ENCODE data around the gene DIP2B. TPM values are rescaled to one million over a fixed set of nuclear protein-coding genes. Genes with fewer than 3 reads are reported as not detected.

DIP2B gene
- polyA plus RNA-seq, 3 donors, result 3.5 to 12.3 (median 6.5) TPM

DNA sequence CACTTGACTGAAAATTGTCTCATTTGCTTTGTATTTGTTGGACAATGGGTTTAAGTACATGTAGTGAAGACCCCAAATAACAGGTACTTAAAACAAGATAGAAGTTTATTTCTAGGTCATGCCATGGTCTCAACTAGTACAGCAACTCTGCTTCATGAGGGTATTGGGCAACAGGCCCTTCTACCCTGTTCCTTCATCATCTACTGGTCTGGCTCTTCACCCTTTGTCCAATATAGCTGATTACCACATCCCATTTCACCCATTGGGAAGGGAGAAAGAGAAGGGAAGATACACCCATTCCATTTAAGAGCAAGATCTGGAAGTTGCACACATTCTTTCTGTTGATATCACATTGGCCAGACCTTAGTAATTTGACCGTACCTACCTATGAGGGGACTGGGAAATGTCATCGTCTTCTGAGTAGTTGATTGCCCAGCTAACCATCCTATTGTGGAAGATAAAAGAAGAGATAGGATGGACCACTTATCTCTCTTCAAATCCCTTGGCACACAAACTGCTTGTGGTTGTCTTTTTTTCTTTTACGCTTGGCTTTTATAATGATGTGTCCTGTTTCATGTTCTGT lies 104.6 kb downstream of the DIP2B start:
- Histone ChIP-seq H3K27ac (ENCODE audit: low read depth in 1 of 2, low read length in 2 of 2) (no peak overlapping the region), H3K4me3 (replicated peaks in 1 of 3; ENCODE audit: low read depth in 2 of 3, low read length in 3 of 3) (no peak overlapping the region), H3K9ac (ENCODE audit: insufficient read depth, low read length, poor library complexity, severe bottlenecking) (no peak overlapping the region), H2AFZ (ENCODE audit: insufficient read depth, low read depth, low read length, poor library complexity, severe bottlenecking) (no peak overlapping the region), H3K36me3 (replicated peaks in 1 of 2; ENCODE audit: control insufficient read depth in 1 of 2, insufficient read depth in 2 of 2, low read length in 2 of 2) (peaks cover 3 to 5% of the 10 kb centered on the region in 2 donors), H3K79me2 (ENCODE audit: insufficient read depth, low read length) (peaks cover 86% of the 10 kb centered on the region), H3K9me3 (replicated peaks in 1 of 2; ENCODE audit: control insufficient read depth in 1 of 2, insufficient read depth in 1 of 2, low read length in 2 of 2) (no peaks in the 10 kb centered on the region), H3K4me1 (ENCODE audit: control insufficient read depth in 1 of 2, insufficient read depth in 2 of 2, low read length in 2 of 2) (no peaks in the 10 kb centered on the region), H4K20me1 (ENCODE audit: insufficient read depth, low read length) (peaks cover 99% of the 10 kb centered on the region), H3K4me2 (replicated peaks; ENCODE audit: extremely low read depth, low read length, poor library complexity, severe bottlenecking) (no peak overlapping the region), H3K27me3 (ENCODE audit: control insufficient read depth in 2 of 2, insufficient read depth in 2 of 2, low read length in 2 of 2) (no peaks in the 10 kb centered on the region)
- WGBS (ENCODE audit: insufficient coverage), result no CpG with 5 or more reads among the region's 3 CpGs
- Mint-ChIP-seq H3K9me3 (no peaks in the 10 kb centered on the region), H3K4me3 (no peak overlapping the region), H3K4me1 (peaks cover 16% of the 10 kb centered on the region), H3K27ac (no peak overlapping the region), H3K36me3 (peaks cover 7 to 19% of the 10 kb centered on the region in 2 donors), H3K27me3 (ENCODE audit: low read depth in 3 of 3) (no peaks in the 10 kb centered on the region)
- no peak for DNase-seq
- TF ChIP-seq, protein P1, sequence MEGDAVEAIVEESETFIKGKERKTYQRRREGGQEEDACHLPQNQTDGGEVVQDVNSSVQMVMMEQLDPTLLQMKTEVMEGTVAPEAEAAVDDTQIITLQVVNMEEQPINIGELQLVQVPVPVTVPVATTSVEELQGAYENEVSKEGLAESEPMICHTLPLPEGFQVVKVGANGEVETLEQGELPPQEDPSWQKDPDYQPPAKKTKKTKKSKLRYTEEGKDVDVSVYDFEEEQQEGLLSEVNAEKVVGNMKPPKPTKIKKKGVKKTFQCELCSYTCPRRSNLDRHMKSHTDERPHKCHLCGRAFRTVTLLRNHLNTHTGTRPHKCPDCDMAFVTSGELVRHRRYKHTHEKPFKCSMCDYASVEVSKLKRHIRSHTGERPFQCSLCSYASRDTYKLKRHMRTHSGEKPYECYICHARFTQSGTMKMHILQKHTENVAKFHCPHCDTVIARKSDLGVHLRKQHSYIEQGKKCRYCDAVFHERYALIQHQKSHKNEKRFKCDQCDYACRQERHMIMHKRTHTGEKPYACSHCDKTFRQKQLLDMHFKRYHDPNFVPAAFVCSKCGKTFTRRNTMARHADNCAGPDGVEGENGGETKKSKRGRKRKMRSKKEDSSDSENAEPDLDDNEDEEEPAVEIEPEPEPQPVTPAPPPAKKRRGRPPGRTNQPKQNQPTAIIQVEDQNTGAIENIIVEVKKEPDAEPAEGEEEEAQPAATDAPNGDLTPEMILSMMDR (IDR thresholded peaks at IDR 0.05), result no peak
- intact Hi-C loops (cut with micrococcal nuclease), result no loop called here

DNA sequence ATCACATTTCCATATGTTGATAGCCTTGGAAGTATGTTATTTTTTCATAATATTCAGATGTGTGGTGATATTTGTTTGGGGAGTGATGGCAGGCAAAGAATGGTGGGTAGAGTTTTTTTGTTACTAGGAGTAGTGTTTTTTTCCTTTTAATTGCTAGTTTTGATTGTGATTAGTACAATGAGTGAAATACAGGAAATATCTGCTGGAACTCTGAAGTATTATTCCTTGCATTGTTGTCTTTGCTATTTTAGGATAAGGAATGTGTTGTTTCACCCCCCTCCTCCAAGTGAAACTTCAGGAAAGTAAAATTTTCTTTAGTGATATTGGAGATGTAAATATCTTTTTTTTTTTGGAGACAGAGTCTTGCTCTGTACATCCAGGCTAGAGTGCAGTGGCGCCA lies 105.4 kb downstream of the DIP2B start:
- H3K4me2 ChIP-seq (replicated peaks; ENCODE audit: extremely low read depth, low read length, poor library complexity, severe bottlenecking), result no peak overlapping the region
- intact Hi-C loops (cut with micrococcal nuclease), result no loop called here
- H4K20me1 ChIP-seq (ENCODE audit: insufficient read depth, low read length), result peaks cover 99% of the 10 kb centered on the region
- H3K27me3 ChIP-seq (ENCODE audit: control insufficient read depth in 2 of 2, insufficient read depth in 2 of 2, low read length in 2 of 2), result no peaks in the 10 kb centered on the region
- no peak for DNase-seq
- no peak overlapping the region for H3K4me3 ChIP-seq (replicated peaks in 1 of 3; ENCODE audit: low read depth in 2 of 3, low read length in 3 of 3)
- H3K79me2 ChIP-seq (ENCODE audit: insufficient read depth, low read length), result peaks cover 85% of the 10 kb centered on the region
- TF ChIP-seq, protein P1 (IDR thresholded peaks at IDR 0.05), result no peak
- H3K9me3 ChIP-seq (replicated peaks in 1 of 2; ENCODE audit: control insufficient read depth in 1 of 2, insufficient read depth in 1 of 2, low read length in 2 of 2), result no peaks in the 10 kb centered on the region
- Mint-ChIP-seq H3K4me3 (no peak overlapping the region), H3K27ac (peak overlapping the region in 1 of 7 donors; percentile 70), H3K4me1 (peaks cover 16% of the 10 kb centered on the region), H3K9me3 (no peaks in the 10 kb centered on the region), H3K27me3 (ENCODE audit: low read depth in 3 of 3) (no peaks in the 10 kb centered on the region), H3K36me3 (peaks cover 7 to 18% of the 10 kb centered on the region in 2 donors)
- peaks cover 3 to 5% of the 10 kb centered on the region in 2 donors for H3K36me3 ChIP-seq (replicated peaks in 1 of 2; ENCODE audit: control insufficient read depth in 1 of 2, insufficient read depth in 2 of 2, low read length in 2 of 2)
- no peak overlapping the region for H3K9ac ChIP-seq (ENCODE audit: insufficient read depth, low read length, poor library complexity, severe bottlenecking)
- H3K4me1 ChIP-seq (ENCODE audit: control insufficient read depth in 1 of 2, insufficient read depth in 2 of 2, low read length in 2 of 2), result no peaks in the 10 kb centered on the region
- no peak overlapping the region for H3K27ac ChIP-seq (ENCODE audit: low read depth in 1 of 2, low read length in 2 of 2)
- no CpG with 5 or more reads among the region's 1 CpG for WGBS (ENCODE audit: insufficient coverage)
- no peak overlapping the region for H2AFZ ChIP-seq (ENCODE audit: insufficient read depth, low read depth, low read length, poor library complexity, severe bottlenecking)

Measured in CD14-positive monocyte (primary cell).